ENCODE data around the gene ATP7A.

ATP7A gene

DNA sequence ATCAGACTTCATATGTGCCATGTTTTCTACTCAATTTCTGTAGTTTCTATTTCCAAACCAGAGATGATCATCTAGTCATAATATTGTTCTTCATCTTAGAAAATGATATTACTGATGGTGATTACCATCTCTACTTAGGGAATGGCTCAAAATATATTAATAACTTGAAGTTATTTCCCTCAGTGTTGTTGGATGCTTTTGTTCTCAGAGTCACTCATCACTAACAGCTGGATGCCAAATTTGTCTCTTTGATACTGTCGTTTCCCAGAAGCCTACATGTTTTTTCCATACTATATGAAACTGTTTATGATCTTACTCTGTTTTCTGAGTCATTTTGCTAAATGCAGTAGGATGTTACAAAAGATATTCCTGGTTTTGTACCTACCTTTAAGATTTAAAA, 50.1 kb downstream of the ATP7A start (continued):
- TF ChIP-seq, protein P1, sequence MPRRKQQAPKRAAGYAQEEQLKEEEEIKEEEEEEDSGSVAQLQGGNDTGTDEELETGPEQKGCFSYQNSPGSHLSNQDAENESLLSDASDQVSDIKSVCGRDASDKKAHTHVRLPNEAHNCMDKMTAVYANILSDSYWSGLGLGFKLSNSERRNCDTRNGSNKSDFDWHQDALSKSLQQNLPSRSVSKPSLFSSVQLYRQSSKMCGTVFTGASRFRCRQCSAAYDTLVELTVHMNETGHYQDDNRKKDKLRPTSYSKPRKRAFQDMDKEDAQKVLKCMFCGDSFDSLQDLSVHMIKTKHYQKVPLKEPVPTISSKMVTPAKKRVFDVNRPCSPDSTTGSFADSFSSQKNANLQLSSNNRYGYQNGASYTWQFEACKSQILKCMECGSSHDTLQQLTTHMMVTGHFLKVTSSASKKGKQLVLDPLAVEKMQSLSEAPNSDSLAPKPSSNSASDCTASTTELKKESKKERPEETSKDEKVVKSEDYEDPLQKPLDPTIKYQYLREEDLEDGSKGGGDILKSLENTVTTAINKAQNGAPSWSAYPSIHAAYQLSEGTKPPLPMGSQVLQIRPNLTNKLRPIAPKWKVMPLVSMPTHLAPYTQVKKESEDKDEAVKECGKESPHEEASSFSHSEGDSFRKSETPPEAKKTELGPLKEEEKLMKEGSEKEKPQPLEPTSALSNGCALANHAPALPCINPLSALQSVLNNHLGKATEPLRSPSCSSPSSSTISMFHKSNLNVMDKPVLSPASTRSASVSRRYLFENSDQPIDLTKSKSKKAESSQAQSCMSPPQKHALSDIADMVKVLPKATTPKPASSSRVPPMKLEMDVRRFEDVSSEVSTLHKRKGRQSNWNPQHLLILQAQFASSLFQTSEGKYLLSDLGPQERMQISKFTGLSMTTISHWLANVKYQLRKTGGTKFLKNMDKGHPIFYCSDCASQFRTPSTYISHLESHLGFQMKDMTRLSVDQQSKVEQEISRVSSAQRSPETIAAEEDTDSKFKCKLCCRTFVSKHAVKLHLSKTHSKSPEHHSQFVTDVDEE (CRISPR knock-in tag; IDR thresholded peaks at IDR 0.05), result no peak
- TF ChIP-seq, protein P2, sequence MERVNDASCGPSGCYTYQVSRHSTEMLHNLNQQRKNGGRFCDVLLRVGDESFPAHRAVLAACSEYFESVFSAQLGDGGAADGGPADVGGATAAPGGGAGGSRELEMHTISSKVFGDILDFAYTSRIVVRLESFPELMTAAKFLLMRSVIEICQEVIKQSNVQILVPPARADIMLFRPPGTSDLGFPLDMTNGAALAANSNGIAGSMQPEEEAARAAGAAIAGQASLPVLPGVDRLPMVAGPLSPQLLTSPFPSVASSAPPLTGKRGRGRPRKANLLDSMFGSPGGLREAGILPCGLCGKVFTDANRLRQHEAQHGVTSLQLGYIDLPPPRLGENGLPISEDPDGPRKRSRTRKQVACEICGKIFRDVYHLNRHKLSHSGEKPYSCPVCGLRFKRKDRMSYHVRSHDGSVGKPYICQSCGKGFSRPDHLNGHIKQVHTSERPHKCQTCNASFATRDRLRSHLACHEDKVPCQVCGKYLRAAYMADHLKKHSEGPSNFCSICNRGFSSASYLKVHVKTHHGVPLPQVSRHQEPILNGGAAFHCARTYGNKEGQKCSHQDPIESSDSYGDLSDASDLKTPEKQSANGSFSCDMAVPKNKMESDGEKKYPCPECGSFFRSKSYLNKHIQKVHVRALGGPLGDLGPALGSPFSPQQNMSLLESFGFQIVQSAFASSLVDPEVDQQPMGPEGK (CRISPR knock-in tag; IDR thresholded peaks at IDR 0.05; ENCODE audit: borderline replicate concordance), result no peak
- no peak for TF ChIP-seq CSDC2 (CRISPR knock-in tag; IDR thresholded peaks at IDR 0.05)

DNA sequence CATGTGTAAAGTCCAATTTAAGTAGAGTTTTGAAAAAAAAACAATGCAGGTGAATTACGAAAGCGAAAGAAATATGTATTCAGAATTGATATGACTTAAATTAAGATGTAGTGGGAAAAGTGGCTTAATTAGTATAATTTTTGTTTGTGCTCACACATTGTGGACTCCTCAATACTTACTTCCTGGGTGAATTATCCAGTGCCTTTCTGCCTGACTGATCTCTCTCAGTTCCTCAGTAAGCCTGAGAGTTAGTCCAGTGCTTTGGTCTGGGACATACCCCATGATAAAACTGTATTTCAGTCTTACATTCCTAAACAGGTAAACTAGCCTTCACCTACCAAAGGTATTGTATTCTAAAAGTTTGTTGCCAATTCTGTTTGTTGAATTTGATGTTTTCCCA, 50.6 kb downstream of the ATP7A start:
- no peak for TF ChIP-seq TCF4 (CRISPR knock-in tag; IDR thresholded peaks at IDR 0.05; ENCODE audit: borderline replicate concordance)
- no peak for TF ChIP-seq ARNTL (CRISPR knock-in tag; IDR thresholded peaks at IDR 0.05; ENCODE audit: borderline replicate concordance, low read depth)
- no peak for TF ChIP-seq GLIS3 (CRISPR knock-in tag; IDR thresholded peaks at IDR 0.05)
- no peak for TF ChIP-seq ZNF70 (CRISPR knock-in tag; IDR thresholded peaks at IDR 0.05)
- TF ChIP-seq SNAI2 (CRISPR knock-in tag; IDR thresholded peaks at IDR 0.05), result no peak
- TF ChIP-seq PPARA (CRISPR knock-in tag; IDR thresholded peaks at IDR 0.05; ENCODE audit: borderline replicate concordance), result no peak
- TF ChIP-seq, protein P1 (CRISPR knock-in tag; IDR thresholded peaks at IDR 0.05), result no peak
- TF ChIP-seq ZNF565 (CRISPR knock-in tag; conservative IDR thresholded peaks at IDR 0.05; ENCODE audit: low read depth), result no peak
- TF ChIP-seq, protein P3, sequence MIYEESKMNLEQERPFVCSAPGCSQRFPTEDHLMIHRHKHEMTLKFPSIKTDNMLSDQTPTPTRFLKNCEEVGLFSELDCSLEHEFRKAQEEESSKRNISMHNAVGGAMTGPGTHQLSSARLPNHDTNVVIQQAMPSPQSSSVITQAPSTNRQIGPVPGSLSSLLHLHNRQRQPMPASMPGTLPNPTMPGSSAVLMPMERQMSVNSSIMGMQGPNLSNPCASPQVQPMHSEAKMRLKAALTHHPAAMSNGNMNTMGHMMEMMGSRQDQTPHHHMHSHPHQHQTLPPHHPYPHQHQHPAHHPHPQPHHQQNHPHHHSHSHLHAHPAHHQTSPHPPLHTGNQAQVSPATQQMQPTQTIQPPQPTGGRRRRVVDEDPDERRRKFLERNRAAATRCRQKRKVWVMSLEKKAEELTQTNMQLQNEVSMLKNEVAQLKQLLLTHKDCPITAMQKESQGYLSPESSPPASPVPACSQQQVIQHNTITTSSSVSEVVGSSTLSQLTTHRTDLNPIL (CRISPR knock-in tag; IDR thresholded peaks at IDR 0.05; ENCODE audit: low read depth), result no peak
- no peak for TF ChIP-seq ZC3H10 (CRISPR knock-in tag; IDR thresholded peaks at IDR 0.05)
- no peak for ATAC-seq

DNA sequence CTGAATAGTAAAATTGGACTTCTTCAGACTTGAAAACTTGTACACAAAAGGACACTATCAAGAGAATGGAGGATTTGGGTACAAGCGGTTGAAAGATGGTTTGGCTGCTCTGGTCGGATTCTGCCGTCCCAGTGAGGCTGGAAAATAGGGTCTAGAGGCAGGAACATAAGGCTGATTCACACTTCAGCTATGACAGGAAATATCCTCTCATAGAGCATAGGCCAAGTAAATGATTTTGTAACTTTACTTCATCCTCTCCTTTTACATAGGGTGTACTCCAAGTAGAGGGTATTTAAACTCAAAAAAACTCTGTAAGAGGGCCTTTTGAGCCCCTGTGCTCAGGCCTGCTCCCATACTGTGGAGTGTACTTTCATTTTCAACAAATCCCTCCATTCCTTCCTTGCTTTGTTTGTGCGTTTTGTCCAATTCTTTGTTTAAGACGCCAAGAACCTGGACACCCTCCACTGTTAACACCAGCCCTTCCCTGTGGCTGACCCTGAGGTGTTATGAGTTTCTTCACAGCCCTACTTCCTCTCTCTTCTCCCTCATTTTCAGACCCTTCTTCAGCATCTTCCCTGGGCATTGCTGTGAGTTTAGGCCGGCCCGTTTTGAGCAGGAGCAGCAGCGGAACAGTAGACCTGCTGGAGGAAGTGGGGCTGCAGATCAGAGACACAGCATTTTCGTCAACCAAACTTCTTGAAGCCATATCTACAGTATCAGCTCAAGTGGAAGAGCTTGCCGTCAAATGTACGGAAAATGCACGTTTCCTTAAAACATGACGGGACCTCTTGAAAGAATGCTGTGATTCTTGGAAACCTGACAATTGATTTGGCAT, 51.8 kb downstream of the ATP7A start:
- TF ChIP-seq ZC3H10 (CRISPR knock-in tag; IDR thresholded peaks at IDR 0.05) (no peak), ZFP30 (CRISPR knock-in tag; IDR thresholded peaks at IDR 0.05) (no peak), OSR1 (CRISPR knock-in tag; IDR thresholded peaks at IDR 0.05) (no peak), ISL1 (CRISPR knock-in tag; IDR thresholded peaks at IDR 0.05) (no peak), ZNF565 (CRISPR knock-in tag; conservative IDR thresholded peaks at IDR 0.05; ENCODE audit: low read depth) (no peak), TCF4 (CRISPR knock-in tag; IDR thresholded peaks at IDR 0.05; ENCODE audit: borderline replicate concordance) (no peak), ZNF70 (CRISPR knock-in tag; IDR thresholded peaks at IDR 0.05) (no peak), ZFP3 (CRISPR knock-in tag; IDR thresholded peaks at IDR 0.05) (no peak), RARB (CRISPR knock-in tag; IDR thresholded peaks at IDR 0.05) (no peak), ZNF8 (CRISPR knock-in tag; IDR thresholded peaks at IDR 0.05) (no peak)
- TF ChIP-seq, protein P1 (CRISPR knock-in tag; IDR thresholded peaks at IDR 0.05), result no peak
- TF ChIP-seq, protein P4, sequence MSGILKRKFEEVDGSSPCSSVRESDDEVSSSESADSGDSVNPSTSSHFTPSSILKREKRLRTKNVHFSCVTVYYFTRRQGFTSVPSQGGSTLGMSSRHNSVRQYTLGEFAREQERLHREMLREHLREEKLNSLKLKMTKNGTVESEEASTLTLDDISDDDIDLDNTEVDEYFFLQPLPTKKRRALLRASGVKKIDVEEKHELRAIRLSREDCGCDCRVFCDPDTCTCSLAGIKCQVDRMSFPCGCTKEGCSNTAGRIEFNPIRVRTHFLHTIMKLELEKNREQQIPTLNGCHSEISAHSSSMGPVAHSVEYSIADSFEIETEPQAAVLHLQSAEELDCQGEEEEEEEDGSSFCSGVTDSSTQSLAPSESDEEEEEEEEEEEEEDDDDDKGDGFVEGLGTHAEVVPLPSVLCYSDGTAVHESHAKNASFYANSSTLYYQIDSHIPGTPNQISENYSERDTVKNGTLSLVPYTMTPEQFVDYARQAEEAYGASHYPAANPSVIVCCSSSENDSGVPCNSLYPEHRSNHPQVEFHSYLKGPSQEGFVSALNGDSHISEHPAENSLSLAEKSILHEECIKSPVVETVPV (CRISPR knock-in tag; IDR thresholded peaks at IDR 0.05), result no peak
- ATAC-seq, result no peak
